ENCODE data around the gene ARVCF. TPM values are rescaled to one million over a fixed set of nuclear protein-coding genes. Genes with fewer than 3 reads are reported as not detected.

The ARVCF gene
- total RNA-seq, 4 donors from 2014 or later: 25.2 to 53.7 (median 38.1) TPM

GRCh38 chr22:20054485-20054884 lies 37.9 kb upstream of the ARVCF start:
- intact Hi-C loops (cut with DNase I; ENCODE audit: low total_unique reads): no loop called here
- 91 to 92% methylated on average over 6 of the region's 6 CpGs for WGBS, 2 donors
- DNase-seq (ENCODE audit: low spot score in 2 of 2): no peak
- H3K4me3 ChIP-seq (ENCODE audit: low read depth, poor library complexity, severe bottlenecking): no peak overlapping the region
- TF ChIP-seq, protein P1, sequence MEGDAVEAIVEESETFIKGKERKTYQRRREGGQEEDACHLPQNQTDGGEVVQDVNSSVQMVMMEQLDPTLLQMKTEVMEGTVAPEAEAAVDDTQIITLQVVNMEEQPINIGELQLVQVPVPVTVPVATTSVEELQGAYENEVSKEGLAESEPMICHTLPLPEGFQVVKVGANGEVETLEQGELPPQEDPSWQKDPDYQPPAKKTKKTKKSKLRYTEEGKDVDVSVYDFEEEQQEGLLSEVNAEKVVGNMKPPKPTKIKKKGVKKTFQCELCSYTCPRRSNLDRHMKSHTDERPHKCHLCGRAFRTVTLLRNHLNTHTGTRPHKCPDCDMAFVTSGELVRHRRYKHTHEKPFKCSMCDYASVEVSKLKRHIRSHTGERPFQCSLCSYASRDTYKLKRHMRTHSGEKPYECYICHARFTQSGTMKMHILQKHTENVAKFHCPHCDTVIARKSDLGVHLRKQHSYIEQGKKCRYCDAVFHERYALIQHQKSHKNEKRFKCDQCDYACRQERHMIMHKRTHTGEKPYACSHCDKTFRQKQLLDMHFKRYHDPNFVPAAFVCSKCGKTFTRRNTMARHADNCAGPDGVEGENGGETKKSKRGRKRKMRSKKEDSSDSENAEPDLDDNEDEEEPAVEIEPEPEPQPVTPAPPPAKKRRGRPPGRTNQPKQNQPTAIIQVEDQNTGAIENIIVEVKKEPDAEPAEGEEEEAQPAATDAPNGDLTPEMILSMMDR (IDR thresholded peaks at IDR 0.05): no peak
- no peak for TF ChIP-seq POLR2A (IDR thresholded peaks at IDR 0.05)

GRCh38 chr22:20054034-20054427 lies 37.4 kb upstream of the ARVCF start:
- 89 to 93% methylated on average over 9 to 12 of the region's 12 CpGs for WGBS, 2 donors

DNA sequence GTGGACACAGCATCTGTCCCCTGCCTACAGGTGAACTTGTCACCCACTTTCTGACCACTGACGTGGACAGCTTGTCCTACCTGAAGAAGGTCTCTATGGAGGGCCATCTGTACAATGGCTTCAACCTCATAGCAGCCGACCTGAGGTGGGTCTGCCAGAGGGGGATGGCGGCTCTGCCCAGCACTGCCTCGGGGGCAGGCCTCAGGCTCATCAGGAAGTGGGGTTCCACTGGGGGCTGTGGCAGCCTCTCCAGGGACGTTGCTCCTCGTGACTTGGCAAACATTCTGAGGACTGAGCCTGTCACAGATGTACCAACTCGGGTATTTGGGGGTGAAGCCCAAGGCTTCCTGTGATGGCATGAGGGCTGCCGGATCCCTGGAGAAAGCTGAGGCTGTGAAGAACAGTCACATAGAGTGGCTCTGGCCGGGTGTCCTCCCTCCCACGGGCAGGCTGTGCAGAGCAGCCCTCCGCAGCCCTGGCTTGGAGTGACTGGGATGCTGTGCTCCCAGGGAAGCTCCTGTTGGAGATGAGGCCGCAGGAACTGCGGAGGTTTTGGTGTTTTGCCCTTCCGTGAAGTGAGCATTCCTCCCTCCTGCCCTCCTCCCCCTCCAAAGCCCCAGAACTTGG lies 36.9 kb upstream of the ARVCF start:
- no peak for TF ChIP-seq POLR2A (IDR thresholded peaks at IDR 0.05)
- TF ChIP-seq, protein P1 (IDR thresholded peaks at IDR 0.05): no peak
- no peak overlapping the region for H3K4me3 ChIP-seq (ENCODE audit: low read depth, poor library complexity, severe bottlenecking)
- 86 to 90% methylated on average over 3 to 14 of the region's 14 CpGs for WGBS, 2 donors
- intact Hi-C loops (cut with DNase I; ENCODE audit: low total_unique reads): no loop called here
- no peak for DNase-seq (ENCODE audit: low spot score in 2 of 2)

More at GRCh38 chr22:20054034-20054427, 37.4 kb upstream of the ARVCF start:
- intact Hi-C loops (cut with DNase I; ENCODE audit: low total_unique reads): no loop called here
- TF ChIP-seq, protein P1 (IDR thresholded peaks at IDR 0.05): no peak
- no peak for TF ChIP-seq POLR2A (IDR thresholded peaks at IDR 0.05)
- no peak overlapping the region for H3K4me3 ChIP-seq (ENCODE audit: low read depth, poor library complexity, severe bottlenecking)
- no peak for DNase-seq (ENCODE audit: low spot score in 2 of 2)

DNA sequence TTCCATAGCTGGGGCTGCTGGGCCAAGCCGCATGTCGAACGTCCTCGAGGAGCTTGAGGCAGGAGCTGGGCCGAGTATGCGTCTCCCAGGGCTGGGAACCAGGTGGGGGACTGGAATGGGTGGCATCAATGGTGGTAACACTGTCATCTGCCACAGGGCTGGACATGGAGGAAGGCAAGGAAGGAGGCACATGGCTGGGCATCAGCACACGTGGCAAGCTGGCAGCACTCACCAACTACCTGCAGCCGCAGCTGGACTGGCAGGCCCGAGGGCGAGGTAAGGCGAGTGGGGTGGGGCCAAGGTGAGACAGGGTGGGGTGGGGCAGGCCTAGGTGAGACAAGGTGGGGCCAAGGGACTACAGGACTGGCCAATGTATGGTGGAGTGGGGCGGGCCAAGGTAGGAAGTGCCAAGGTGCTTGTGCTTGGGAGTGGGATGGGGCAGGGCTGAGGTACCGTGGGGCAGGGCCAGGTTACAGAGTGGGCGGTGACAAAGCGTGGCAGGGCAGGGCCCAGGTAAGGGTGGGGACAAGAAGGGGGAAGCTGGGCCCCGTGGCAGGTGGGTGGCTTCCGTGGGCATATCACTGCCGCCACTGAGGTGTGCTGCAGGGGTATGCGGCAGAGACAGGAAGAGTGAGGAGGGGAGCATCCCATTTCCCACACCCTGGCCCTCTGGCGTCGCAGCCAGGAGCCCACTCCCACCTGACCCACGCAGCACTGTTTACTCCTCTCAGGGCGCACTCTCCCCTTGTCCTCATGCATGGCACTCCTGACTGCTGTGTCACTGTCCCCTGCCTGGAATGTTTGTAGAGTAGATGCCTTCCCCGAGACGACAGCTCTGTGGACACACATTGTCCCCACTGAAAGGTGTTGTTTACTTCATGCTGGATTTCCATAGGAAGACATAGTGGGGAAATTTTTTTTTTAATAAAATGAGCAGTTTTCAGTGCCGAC lies 36.0 kb upstream of the ARVCF start:
- no peak for DNase-seq (ENCODE audit: low spot score in 2 of 2)
- WGBS, 2 donors: 77 to 80% methylated on average over 26 of the region's 26 CpGs
- intact Hi-C loops (cut with DNase I; ENCODE audit: low total_unique reads): no loop called here
- TF ChIP-seq, protein P1 (IDR thresholded peaks at IDR 0.05): no peak
- no peak for TF ChIP-seq POLR2A (IDR thresholded peaks at IDR 0.05)
- no peak overlapping the region for H3K4me3 ChIP-seq (ENCODE audit: low read depth, poor library complexity, severe bottlenecking)

GRCh38 chr22:20051927-20052308 lies 35.3 kb upstream of the ARVCF start:
- 91 to 93% methylated on average over 6 of the region's 6 CpGs for WGBS, 2 donors
- intact Hi-C loops (cut with DNase I; ENCODE audit: low total_unique reads): no loop called here
- no peak for TF ChIP-seq POLR2A (IDR thresholded peaks at IDR 0.05)
- TF ChIP-seq, protein P1 (IDR thresholded peaks at IDR 0.05): no peak
- no peak for DNase-seq (ENCODE audit: low spot score in 2 of 2)
- no peak overlapping the region for H3K4me3 ChIP-seq (ENCODE audit: low read depth, poor library complexity, severe bottlenecking)
